K562 (cell line): Measurements from ENCODE around the gene PIGM.

Experiments
- CTCF ChIP-seq, 3 experiments: IDR thresholded peaks in 2 of 3; conservative IDR thresholded peaks in 1 of 3; 2 replicates each; pipeline ENCODE4 v1.5.1; 2011 to 2012; ENCODE audit warnings: low read length in 3 of 3, mild to moderate bottlenecking in 3 of 3, control low read depth in 2 of 3, improper control_type of control experiment in 1 of 3, inconsistent platforms in 1 of 3, low read depth in 1 of 3, mixed read lengths in 1 of 3, moderate library complexity in 1 of 3; ENCODE audit not compliant: insufficient read depth in 2 of 3
- KLF16 ChIP-seq: IDR thresholded peaks from 2 replicates; pipeline ENCODE4 v1.6.1; 2016; ENCODE audit warnings: antibody characterized with exemption
- SOX6 ChIP-seq: fragments of 450-650 bp; IDR thresholded peaks from 2 replicates; pipeline ENCODE4 v1.6.1; 2014; ENCODE audit warnings: mild to moderate bottlenecking
- SP2 ChIP-seq: IDR thresholded peaks from 2 replicates; pipeline ENCODE4 v1.6.1; 2011; ENCODE audit warnings: mild to moderate bottlenecking, low read depth, low read length, moderate library complexity; ENCODE audit not compliant: poor library complexity, severe bottlenecking; ENCODE audit errors: extremely low read depth
- ZNF143 ChIP-seq: sonication (generic); formaldehyde crosslinking; IDR thresholded peaks from 2 replicates; pipeline ENCODE4 v1.9.0; 2022; ENCODE audit warnings: mild to moderate bottlenecking, missing genetic modification reagents
- ZNF436 ChIP-seq: fragments of 250-450, 450-650 bp; sonication (Bioruptor Pico); formaldehyde crosslinking; IDR thresholded peaks from 2 replicates; pipeline ENCODE4 v1.7.0; 2020; ENCODE audit warnings: mild to moderate bottlenecking

- TF ChIP-seq SP2 (no peak), KLF16 (no peak), CTCF (IDR thresholded peaks at IDR 0.05 in 2 of 3, conservative IDR thresholded peaks at IDR 0.05 in 1 of 3; ENCODE audit: insufficient read depth in 2 of 3, low read depth in 1 of 3, low read length in 3 of 3) (no peak), SOX6 (no peak; the same call in 1 of the 2 replicates), ZNF436 (CRISPR knock-in tag) (no peak), ZNF143 (CRISPR knock-in tag) (no peak)
These were observed 13.9 kb upstream of the PIGM start for GRCh38 chr1:160045653-160046052.
